Measurements from ENCODE around the gene SEMA5A.

GRCh38 chr5:9283473-9283872 lies 262.4 kb downstream of the SEMA5A start:
- TF ChIP-seq, protein P1, sequence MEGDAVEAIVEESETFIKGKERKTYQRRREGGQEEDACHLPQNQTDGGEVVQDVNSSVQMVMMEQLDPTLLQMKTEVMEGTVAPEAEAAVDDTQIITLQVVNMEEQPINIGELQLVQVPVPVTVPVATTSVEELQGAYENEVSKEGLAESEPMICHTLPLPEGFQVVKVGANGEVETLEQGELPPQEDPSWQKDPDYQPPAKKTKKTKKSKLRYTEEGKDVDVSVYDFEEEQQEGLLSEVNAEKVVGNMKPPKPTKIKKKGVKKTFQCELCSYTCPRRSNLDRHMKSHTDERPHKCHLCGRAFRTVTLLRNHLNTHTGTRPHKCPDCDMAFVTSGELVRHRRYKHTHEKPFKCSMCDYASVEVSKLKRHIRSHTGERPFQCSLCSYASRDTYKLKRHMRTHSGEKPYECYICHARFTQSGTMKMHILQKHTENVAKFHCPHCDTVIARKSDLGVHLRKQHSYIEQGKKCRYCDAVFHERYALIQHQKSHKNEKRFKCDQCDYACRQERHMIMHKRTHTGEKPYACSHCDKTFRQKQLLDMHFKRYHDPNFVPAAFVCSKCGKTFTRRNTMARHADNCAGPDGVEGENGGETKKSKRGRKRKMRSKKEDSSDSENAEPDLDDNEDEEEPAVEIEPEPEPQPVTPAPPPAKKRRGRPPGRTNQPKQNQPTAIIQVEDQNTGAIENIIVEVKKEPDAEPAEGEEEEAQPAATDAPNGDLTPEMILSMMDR (IDR thresholded peaks at IDR 0.05), result no peak
- TF ChIP-seq EZH2 (IDR thresholded peaks at IDR 0.05; ENCODE audit: borderline replicate concordance, insufficient read depth, low read depth, low read length, poor library complexity, severe bottlenecking), result no peak

All from B cell (primary cell).